RPMI8226 (cell line): Measurements from ENCODE around the gene TSACC.
A peak's percentile ranks its signal among the peaks of the same experiment; 100 is the strongest.

Experiments used
- DNase-seq: peaks from one replicate; pipeline ENCODE4 v3.0.0-alpha.2; 2015

The TSACC gene

DNA sequence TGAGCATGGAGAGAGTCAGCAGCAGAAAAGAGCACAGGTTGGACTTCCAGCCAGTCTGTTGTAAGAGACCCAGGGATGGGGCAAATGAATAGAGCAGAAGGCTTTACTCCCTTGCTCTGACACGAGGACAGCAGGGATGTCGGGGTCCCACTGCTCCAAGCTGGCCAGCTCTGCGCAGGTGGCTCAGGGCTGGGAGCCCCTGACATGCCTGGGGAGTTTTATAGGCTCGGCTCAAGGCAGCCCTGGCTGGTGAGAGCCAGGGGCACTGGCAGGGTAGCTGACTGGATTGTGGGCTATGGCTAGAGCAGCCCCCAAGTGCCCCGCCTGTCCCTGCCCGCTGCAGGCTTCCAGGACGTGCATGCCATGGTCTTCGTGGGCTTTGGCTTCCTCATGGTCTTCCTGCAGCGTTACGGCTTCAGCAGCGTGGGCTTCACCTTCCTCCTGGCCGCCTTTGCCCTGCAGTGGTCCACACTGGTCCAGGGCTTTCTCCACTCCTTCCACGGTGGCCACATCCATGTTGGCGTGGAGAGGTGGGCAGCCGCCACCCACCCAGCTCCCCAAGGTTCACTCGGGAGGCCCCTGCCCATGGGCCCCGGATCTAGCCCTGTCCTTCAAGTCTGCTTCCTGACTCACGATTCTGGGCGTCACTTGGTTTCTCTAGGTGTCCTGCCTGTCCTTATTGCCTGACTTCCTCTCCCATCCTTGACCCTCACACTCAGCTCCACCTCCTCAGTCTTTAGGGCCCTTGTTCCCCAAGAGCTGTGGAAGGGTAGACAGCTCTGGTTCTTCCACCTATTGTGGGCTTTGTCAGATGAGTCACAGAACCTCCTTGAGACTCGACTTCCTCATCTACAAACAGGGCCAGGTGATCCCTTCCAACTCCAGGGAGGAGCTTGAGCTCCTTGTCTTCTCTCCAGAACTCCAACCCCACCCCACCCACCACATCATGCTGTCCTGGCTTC lies 38.9 kb downstream of the TSACC start:
- no peak for DNase-seq

DNA sequence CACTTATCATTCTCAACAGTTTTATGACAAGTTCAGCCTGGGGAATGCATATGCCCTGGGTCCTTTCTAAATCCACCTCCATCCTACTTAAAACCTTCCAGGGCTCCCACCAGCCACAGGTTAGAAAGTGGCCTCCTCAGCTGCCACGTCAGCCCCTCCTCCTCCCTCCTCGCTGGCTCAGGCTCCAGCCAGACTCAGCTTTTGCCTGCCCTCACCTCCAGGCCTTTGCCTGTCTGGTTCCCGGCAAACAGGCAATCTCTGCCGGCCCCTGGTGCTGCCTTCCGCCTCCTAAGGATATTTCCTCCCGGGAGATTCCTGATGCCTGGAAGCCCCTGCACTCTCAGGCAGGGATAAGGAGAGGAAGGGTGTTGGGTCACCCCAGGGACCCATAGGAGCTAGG lies 40.2 kb downstream of the TSACC start:
- no peak for DNase-seq

DNA sequence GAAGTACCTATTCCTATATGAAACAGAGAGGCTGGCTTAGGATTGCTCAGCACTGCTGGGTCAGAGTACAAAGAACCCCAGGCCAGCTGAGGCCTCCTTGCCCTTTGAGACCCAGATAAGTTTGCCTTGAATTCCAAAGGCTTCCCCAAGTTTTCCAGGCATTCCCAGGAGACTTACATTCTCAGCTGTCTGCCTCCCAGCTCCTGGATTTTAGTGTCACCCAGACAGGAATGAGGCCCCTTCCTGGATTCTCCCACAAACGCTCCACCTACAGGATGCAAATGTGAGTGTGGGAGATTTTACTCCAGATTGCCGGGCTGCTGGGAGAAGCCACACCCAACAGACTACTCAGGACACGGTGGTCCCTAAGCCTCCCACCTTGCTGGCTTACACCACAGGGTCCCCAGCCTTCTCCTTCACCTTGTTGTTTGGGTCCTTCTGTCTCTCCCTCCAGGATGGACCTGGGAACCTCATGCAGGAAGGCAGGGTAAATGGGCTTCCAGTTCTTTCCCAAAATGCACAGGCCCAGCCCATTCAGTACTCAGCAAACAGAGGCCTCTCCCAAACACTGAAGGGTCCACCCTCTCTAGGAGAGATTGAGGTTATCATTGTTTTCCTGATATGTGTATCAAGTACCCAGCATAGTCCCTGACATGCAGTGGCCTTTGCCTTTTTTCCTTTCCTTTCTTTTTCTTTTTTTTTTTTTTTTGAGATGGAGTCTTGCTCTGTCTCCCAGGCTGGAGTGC lies 41.3 kb downstream of the TSACC start:
- no peak for DNase-seq

GRCh38 chr1:156382561-156382960 lies 44.2 kb downstream of the TSACC start:
- DNase-seq = no peak

DNA sequence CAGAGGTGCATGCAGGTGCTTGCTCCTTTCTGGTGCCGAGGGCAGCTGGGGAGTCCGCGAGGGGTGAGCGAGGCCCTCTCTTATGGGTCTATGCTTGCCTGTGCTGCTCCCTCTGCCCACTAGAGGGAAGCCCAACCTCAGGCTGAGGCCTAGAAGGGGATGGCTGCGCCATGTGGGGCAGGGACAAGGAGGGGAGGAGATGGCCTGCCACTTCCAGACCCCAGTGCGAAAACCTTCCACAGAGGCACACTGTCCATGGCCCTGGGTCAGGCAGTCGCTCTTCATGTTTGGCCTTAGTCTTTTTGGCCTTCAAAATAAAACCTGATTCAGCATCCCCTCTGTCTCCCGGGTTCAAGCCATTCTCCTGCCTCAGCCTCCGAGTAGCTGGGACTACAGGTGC lies 44.7 kb downstream of the TSACC start:
- peak; percentile 82 for DNase-seq

- no peak for DNase-seq
Measured at GRCh38 chr1:156384007-156384406, 45.7 kb downstream of the TSACC start.

GRCh38 chr1:156384658-156385057 lies 46.3 kb downstream of the TSACC start:
- no peak for DNase-seq

- DNase-seq = peak; percentile 73
Measured at GRCh38 chr1:156385534-156386031, 47.3 kb downstream of the TSACC start.

DNA sequence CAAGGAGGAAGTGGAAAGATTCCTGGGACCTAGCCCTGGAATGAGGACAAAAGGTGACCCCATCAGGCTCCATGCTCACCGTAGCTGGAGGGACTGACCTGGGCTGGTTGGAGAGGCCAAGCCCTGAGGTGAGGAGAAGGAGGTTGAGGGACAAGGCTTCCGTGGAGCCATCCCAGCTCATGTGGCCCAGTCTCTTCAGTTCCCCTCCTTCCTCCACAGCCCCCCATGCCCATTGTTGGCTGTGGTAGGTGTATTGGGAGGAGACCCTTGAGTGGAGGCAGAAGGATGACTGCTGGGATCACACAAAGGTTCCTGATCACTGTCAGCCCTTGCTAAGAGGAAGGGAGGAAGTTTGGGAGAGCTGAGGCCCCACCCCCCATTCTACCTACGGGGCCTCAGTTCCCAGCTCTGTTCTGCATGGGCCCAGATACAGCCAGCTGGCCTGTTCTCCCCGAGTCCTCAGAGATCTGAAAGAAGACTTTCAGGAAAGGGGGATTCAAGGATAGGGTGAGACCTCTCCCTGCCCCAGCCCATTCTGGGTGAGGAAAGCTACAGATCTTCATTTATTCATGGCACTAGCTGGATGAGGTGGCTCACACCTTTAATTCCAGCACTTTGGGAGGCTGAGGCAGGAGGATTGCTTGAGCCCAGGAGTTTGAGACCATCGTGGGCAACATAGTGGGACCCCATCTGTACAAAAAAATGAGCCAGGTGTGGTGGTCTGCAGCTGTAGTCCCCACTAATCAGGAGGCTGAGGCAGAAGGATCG lies 48.0 kb downstream of the TSACC start:
- no peak for DNase-seq

DNA sequence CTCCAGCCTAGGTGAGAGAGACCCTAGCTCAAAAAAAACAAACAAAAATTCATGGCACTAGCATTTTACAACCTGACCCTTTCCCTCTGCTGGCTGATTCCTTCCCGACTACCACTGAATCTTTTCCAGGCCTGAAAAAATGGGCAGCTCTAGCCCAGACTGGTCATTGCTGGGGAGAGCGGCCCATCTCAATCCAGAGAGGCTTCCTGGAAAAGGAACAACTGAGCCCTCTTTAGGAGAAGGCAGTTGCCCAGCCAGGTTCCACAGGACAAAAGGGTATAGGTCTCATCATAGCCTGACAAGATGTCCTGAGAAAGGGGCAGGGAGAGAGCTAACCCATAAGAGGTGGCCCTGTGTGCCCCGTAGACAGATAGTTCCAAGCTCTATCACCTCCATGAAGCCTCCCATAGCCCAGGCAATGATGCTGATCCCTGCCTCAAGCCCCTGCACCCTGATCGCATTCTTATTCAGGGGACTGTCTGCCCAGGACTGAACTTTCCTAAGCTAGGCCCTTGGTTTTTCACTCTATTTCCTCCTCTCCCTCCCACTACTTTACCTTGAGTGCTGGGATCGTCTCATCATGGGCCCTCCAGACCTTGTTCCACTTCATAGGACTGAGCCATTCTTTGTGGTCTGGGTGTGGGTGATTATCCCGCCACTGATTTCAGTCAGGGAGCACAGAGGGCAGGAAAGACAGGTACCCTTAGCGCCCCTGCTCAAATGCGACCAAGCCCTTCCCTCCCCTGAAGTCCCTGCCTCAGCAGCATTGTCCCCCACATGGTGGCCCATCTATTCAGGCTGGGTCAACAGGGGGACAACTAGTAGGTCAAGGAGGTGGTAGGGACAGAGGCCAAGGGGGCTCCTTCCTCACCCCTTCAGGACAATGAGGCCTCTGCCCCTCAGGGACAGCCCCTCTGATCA lies 48.9 kb downstream of the TSACC start:
- DNase-seq = no peak

DNA sequence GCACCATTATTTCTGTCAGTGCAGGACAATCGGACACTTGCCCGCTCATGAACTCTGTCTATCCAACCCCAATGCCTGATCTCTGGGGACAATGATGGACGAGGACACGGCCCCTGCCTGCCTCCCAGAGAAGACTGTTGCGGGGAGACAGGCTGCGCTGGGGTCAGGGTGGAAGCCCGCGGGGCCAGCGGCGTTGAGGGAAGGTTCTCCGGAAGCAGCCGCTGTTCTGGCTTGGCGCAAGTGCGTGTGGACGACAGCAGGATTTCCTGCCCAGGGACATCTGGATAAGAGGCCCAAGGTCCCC lies 49.5 kb downstream of the TSACC start:
- DNase-seq = no peak

- no peak for DNase-seq
Measured at GRCh38 chr1:156388174-156389137, 50.1 kb downstream of the TSACC start.

GRCh38 chr1:156389311-156389710 lies 51.0 kb downstream of the TSACC start:
- no peak for DNase-seq

DNA sequence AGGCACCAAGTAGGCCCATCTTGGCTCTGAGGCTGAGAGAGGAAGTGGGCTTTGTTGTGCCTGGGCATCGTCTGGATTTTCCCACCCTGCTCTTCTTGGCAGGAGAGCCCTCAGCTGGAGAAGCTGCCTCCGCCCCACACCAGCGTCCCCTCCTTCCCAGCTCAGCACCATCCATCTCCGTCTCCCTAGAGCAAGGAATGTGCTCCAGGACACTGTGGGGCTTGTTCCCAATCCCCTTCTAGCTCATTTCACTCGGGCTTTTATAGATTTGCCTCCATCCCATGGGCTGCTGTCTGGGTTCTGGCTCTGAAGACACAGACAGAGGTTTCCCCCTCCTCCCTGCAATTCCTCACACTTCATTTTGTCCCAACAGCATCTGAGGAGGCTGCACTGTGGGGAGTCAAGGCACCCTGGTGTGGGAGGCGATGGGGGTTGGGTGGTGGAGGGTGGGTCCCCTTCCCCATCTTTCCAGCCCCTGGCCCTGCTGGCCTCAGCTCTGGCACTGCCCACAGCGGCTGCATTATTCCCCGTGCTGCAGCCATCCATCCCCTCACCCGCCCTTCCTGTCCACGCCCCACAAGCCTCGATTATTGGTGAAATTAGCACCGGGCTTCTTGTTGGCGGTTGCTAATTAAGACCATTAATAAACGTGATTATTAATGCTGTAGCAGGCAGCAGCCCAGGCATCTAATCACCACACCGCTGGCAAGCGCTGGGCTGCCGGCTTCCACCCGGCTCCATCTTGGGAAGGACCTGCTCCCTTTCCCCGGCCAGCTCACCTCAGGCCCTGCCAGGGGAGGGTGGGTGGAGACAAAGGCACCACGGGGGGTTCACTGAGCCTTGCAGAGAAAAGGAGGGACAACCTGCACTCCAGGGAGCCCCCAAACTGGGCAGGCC lies 52.4 kb downstream of the TSACC start:
- DNase-seq = no peak

DNA sequence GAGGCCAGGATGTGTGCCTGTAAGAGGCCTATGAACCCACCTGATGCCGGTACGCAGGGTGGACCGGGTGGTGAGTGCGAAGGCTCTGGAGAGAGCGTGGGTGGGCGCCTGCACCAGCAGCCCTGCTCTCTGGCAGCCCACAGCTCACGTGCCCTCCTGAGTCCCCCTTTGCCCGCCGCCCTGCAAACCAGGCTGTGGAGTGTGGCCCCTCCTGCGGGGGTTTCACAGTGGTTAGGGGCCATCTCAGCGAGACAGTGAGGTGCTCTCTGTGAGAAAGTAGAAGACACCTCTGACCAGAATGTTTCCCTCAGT lies 53.0 kb downstream of the TSACC start:
- DNase-seq = no peak

- DNase-seq = no peak
Measured at GRCh38 chr1:156391701-156392100, 53.4 kb downstream of the TSACC start.

- no peak for DNase-seq
Measured at GRCh38 chr1:156392452-156392853, 54.1 kb downstream of the TSACC start.

DNA sequence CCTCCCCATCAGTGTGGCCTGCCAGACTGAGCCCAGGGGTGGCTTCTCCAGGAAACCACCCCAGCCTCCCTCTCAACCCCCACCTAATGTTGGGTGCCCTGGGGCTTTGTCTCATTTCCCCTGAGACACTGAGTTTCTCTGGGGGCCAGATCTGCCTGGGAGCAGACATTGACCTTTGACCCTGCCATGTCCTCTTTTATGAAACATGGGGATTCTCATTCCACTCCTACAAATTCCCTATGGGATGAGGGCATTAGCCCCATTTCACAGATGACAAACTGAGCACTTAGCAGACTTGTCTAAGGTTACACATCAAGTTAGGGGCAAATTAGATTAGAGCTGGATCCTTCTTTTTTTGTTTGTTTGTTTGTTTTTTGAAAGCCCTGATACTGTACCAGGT lies 54.8 kb downstream of the TSACC start:
- no peak for DNase-seq

- no peak for DNase-seq
Measured at GRCh38 chr1:156394082-156394481, 55.8 kb downstream of the TSACC start.

DNA sequence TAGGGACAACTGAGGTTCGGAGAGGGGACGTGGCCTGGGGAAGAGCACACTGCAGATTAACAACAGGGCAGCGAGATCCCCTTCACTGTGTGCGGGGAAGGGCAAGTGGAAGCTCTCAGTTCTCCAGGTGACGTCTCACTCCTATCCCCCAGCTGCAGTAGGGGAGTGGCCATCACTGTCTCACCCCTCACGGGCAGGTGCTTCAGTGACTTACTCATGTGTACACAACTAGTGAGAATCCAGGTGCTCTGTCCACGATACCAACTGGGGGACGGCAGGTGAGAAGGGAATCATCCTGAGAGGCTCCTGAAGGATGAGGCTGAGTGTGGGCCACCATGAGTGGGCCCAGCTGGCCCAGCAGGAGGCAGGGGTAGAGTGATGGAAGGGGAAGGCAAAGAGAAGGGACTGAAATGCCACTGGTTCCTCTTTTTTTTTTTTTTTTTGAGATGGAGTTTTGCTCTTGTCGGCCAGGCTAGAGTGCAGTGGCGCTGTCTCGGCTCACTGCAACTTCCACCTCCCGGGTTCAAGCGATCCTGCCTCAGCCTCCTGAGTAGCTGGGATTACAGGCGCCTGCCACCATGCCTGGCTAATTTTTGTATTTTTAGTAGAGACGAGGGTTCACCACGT lies 56.6 kb downstream of the TSACC start:
- DNase-seq = peak; percentile 54
